Testis (tissue), 2 donors: ENCODE results near the gene SERPINB10.

Experiments used
- POLR2A ChIP-seq: fragments of 450-650 bp; IDR thresholded peaks from one replicate; pipeline ENCODE4 v1.6.1; 2017; ENCODE audit warnings: antibody characterized with exemption, mild to moderate bottlenecking, moderate library complexity
- TF ChIP-seq, protein P1 (sequence below), 3 experiments: fragments of 450-650 bp in 2 of 3; fragments of 200-600 bp in 1 of 3; sonication (generic) in 1 of 3; IDR thresholded peaks; one replicate each; pipeline ENCODE4 v1.5.1; 2016 to 2019; ENCODE audit warnings: antibody characterized with exemption in 3 of 3, mild to moderate bottlenecking in 2 of 3, moderate library complexity in 1 of 3

DNA sequence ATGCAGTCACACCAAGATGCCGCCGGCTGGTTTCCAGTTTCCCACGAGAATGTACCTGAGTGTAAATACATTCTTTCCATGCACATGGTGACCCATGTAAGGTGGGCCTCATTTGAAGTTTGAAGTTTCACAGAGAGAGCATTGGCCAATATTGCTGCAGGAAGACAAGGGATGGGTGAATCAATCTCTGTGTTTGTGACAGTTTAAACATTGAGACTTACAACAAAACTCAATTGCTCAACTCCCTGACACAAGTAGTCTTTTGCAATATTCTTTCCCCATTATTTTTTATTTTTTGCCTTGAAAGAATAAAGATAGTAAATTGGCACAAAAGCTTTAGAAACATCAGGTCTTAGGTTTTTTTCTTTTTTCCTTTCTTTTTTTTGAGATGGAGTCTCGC, 15.2 kb upstream of the SERPINB10 start:
- TF ChIP-seq, protein P1, sequence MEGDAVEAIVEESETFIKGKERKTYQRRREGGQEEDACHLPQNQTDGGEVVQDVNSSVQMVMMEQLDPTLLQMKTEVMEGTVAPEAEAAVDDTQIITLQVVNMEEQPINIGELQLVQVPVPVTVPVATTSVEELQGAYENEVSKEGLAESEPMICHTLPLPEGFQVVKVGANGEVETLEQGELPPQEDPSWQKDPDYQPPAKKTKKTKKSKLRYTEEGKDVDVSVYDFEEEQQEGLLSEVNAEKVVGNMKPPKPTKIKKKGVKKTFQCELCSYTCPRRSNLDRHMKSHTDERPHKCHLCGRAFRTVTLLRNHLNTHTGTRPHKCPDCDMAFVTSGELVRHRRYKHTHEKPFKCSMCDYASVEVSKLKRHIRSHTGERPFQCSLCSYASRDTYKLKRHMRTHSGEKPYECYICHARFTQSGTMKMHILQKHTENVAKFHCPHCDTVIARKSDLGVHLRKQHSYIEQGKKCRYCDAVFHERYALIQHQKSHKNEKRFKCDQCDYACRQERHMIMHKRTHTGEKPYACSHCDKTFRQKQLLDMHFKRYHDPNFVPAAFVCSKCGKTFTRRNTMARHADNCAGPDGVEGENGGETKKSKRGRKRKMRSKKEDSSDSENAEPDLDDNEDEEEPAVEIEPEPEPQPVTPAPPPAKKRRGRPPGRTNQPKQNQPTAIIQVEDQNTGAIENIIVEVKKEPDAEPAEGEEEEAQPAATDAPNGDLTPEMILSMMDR (IDR thresholded peaks at IDR 0.05) = no peak
- TF ChIP-seq POLR2A = no peak
